Caco-2 (cell line): ENCODE data around the gene SLC6A20. TPM values are rescaled to one million over a fixed set of nuclear protein-coding genes. Genes with fewer than 3 reads are reported as not detected.

ENCODE experiments used
- BruUV-seq: library from RNA; stranded (reverse); fragments of 400-500 nt; replicated peaks from 2 replicates; lab custom pipeline; 2021; lab: Mats Ljungman, UMichigan
- CTCF ChIA-PET: fragments of 300-600 bp; sonication (Branson Sonifier 250); formaldehyde crosslinking; loops from one replicate; lab custom pipeline; 2022; ENCODE audit warnings: antibody characterized with exemption; lab: Charles Lee
- POLR2A ChIA-PET: fragments of 300-600 bp; sonication (Branson Sonifier 250); formaldehyde crosslinking; loops from one replicate; lab custom pipeline; 2022; ENCODE audit warnings: antibody characterized with exemption; lab: Charles Lee
- DNase-seq, 2 experiments: peaks; one replicate each; pipeline versions ENCODE4 v3.0.0 to v3.0.0-alpha.2; 2020 to 2022
- H3K27me3 ChIP-seq: replicated peaks from 2 replicates; pipeline ENCODE4 v1.6.0; 2011; ENCODE audit warnings: low read length; ENCODE audit not compliant: control insufficient read depth, insufficient read depth
- H3K36me3 ChIP-seq: 2 replicates; pipeline ENCODE4 v1.5.1; 2011; ENCODE audit warnings: low read length; ENCODE audit not compliant: control insufficient read depth, insufficient read depth
- H3K4me1 ChIP-seq: fragments of 250-450 bp; sonication (Bioruptor Pico); 2 replicates; pipeline ENCODE4 v1.5.1; 2020; ENCODE audit warnings: mild to moderate bottlenecking
- H3K4me3 ChIP-seq: 2 replicates; pipeline ENCODE4 v1.5.1; 2011; ENCODE audit warnings: low read depth, mild to moderate bottlenecking, control low read depth, low read length
- H3K9me3 ChIP-seq: fragments of 250-450 bp; sonication (Bioruptor Pico); 2 replicates; pipeline ENCODE4 v1.5.1; 2020; ENCODE audit warnings: mild to moderate bottlenecking, moderate library complexity
- H3K27ac Mint-ChIP-seq: one replicate; pipeline ENCODE4 v1.8.0; 2022; ENCODE audit warnings: mixed read lengths; ENCODE audit not compliant: unreplicated experiment
- H3K27me3 Mint-ChIP-seq: one replicate; pipeline ENCODE4 v1.8.0; 2022; ENCODE audit warnings: mixed read lengths; ENCODE audit not compliant: insufficient read depth, unreplicated experiment
- H3K36me3 Mint-ChIP-seq: one replicate; pipeline ENCODE4 v1.8.0; 2022; ENCODE audit warnings: mild to moderate bottlenecking, mixed read lengths; ENCODE audit not compliant: insufficient read depth, unreplicated experiment
- H3K4me1 Mint-ChIP-seq: one replicate; pipeline ENCODE4 v1.8.0; 2022; ENCODE audit warnings: low read depth, mixed read lengths; ENCODE audit not compliant: unreplicated experiment
- H3K4me3 Mint-ChIP-seq: one replicate; pipeline ENCODE4 v1.8.0; 2022; ENCODE audit warnings: mild to moderate bottlenecking, moderate library complexity, mixed read lengths; ENCODE audit not compliant: unreplicated experiment
- H3K9me3 Mint-ChIP-seq: one replicate; pipeline ENCODE4 v1.8.0; 2022; ENCODE audit warnings: mixed read lengths; ENCODE audit not compliant: unreplicated experiment
- intact Hi-C: fragments of 100-400 bp; cut with micrococcal nuclease; formaldehyde crosslinking; loops from one replicate; pipeline ENCODE4 v1.10.0; 2022; ENCODE audit not compliant: unreplicated experiment
- total RNA-seq: library from RNA; stranded (reverse); gene quantifications from 2 replicates; pipeline ENCODE4 v1.2.3, GENCODE V29; 2022
- TF ChIP-seq, protein P1 (sequence below), 2 experiments: fragments of 200-600 bp in 1 of 2; IDR thresholded peaks; 1 replicate in 1 of 2; 2 replicates in 1 of 2; pipeline versions ENCODE4 v1.5.1 to v1.8.0; 2011 to 2022; ENCODE audit warnings: antibody characterized with exemption in 1 of 2, control low read depth in 1 of 2, inconsistent platforms in 1 of 2, low read depth in 1 of 2, low read length in 1 of 2, mild to moderate bottlenecking in 1 of 2, moderate library complexity in 1 of 2; ENCODE audit not compliant: insufficient read depth in 1 of 2, severe bottlenecking in 1 of 2, unreplicated experiment in 1 of 2

SLC6A20 gene
- total RNA-seq, 1 experiment from 2014 or later = 0.39 TPM

DNA sequence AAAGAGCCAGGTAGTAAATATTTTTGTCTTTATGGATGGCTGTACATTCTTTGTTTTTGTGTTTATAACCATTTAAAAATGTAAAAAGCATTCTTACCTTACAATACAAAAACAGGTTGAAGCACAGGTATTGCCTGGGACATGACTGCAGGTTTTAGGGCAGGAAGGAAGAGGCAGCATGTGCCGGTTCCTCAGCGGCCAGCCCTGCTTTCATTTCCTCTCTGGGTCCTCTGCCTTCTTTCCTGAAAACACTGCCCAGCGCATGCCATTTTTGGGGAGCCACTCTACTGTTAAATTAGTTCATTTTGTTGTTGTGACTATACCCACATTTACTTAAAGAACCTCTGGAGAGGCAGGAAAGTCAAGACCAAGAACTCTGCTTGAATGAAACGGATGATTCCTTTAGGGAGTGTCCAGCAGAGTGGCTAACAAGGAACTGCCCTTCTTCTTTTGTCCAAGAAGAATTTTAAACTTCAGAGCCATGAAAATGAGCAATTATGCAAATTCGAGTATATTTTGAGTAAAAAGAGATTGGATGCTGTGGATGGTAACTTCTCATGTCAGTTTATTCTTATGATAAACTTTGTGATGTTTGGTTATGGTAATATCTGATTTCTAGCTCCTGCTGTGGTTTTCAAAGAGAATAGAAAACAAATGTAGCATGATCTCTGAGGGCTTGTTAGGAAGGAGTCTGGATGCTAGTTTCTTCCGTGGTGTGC is 54.4 kb downstream of the SLC6A20 start:
- POLR2A ChIA-PET = no interaction called here
- intact Hi-C loops = no loop called here
- H3K27me3 ChIP-seq = no peaks in the 10 kb centered on the region
- no peaks in the 10 kb centered on the region; the same call in 1 of the 2 replicates for H3K36me3 ChIP-seq
- DNase-seq = no peak
- H3K9me3 ChIP-seq = no peaks in the 10 kb centered on the region
- Mint-ChIP-seq H3K36me3 (peaks cover 47% of the 10 kb centered on the region), H3K9me3 (no peaks in the 10 kb centered on the region), H3K27me3 (no peaks in the 10 kb centered on the region), H3K27ac (no peak overlapping the region), H3K4me3 (no peak overlapping the region), H3K4me1 (no peaks in the 10 kb centered on the region)
- H3K4me3 ChIP-seq = no peak overlapping the region
- no peaks in the 10 kb centered on the region for H3K4me1 ChIP-seq
- TF ChIP-seq, protein P1, sequence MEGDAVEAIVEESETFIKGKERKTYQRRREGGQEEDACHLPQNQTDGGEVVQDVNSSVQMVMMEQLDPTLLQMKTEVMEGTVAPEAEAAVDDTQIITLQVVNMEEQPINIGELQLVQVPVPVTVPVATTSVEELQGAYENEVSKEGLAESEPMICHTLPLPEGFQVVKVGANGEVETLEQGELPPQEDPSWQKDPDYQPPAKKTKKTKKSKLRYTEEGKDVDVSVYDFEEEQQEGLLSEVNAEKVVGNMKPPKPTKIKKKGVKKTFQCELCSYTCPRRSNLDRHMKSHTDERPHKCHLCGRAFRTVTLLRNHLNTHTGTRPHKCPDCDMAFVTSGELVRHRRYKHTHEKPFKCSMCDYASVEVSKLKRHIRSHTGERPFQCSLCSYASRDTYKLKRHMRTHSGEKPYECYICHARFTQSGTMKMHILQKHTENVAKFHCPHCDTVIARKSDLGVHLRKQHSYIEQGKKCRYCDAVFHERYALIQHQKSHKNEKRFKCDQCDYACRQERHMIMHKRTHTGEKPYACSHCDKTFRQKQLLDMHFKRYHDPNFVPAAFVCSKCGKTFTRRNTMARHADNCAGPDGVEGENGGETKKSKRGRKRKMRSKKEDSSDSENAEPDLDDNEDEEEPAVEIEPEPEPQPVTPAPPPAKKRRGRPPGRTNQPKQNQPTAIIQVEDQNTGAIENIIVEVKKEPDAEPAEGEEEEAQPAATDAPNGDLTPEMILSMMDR (IDR thresholded peaks at IDR 0.05; ENCODE audit: insufficient read depth in 1 of 2, low read depth in 1 of 2, low read length in 1 of 2, severe bottlenecking in 1 of 2, unreplicated experiment in 1 of 2) = no peak
- BruUV-seq = no TSS peak
- CTCF ChIA-PET = no interaction called here

DNA sequence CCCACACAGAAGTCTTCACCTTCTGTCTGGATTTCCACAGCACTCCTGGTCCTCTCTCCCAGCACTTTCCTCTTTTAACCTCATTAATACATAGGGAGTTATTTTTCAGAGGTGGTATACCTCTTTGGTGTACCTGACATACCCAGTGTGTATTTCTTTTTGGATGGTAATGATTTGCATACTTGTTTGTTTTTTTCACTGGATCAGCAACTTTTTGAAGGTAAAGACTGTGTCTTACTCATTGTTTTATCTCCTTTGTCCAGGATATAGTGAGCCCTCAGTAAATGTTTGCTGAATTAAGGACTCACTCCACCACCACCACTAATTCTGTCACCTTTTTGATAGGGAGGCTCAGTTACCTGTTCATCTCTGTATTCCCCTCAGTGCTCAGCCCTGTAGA is 55.1 kb downstream of the SLC6A20 start:
- H3K27ac Mint-ChIP-seq = no peak overlapping the region
- Histone ChIP-seq H3K4me1 (no peaks in the 10 kb centered on the region), H3K4me3 (no peak overlapping the region), H3K27me3 (no peaks in the 10 kb centered on the region), H3K36me3 (no peaks in the 10 kb centered on the region; the same call in 1 of the 2 replicates), H3K9me3 (no peaks in the 10 kb centered on the region)
- no peaks in the 10 kb centered on the region for H3K27me3 Mint-ChIP-seq
- no peak for DNase-seq
- no peaks in the 10 kb centered on the region for H3K4me1 Mint-ChIP-seq
- CTCF ChIA-PET = no interaction called here
- no peak overlapping the region for H3K4me3 Mint-ChIP-seq
- TF ChIP-seq, protein P1 (IDR thresholded peaks at IDR 0.05; ENCODE audit: insufficient read depth in 1 of 2, low read depth in 1 of 2, low read length in 1 of 2, severe bottlenecking in 1 of 2, unreplicated experiment in 1 of 2) = no peak
- H3K9me3 Mint-ChIP-seq = no peaks in the 10 kb centered on the region
- intact Hi-C loops = no loop called here
- BruUV-seq = no TSS peak
- peaks cover 53% of the 10 kb centered on the region for H3K36me3 Mint-ChIP-seq
- POLR2A ChIA-PET = no interaction called here

DNA sequence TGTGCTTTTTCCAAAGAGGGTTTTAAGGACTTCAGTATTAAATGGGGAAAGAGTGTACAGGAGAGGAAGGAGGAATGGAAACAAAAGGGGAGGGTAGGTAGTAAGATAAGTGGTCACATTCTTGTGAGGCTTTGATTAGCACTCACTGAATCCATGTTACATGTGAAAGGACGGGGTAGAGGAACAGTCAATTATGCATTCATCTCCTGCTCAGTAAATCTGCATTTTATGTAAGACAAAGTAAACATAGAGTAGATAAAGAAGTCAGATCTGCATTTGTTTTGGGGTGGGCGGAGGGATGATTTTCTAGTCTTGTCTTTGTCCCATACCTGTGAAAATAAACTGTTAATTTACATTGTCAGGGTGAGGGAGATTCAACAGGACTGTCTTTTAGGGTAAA is 56.3 kb downstream of the SLC6A20 start:
- H3K36me3 Mint-ChIP-seq = peaks cover 66% of the 10 kb centered on the region
- Histone ChIP-seq H3K27me3 (no peaks in the 10 kb centered on the region), H3K4me3 (no peak overlapping the region), H3K9me3 (no peaks in the 10 kb centered on the region), H3K36me3 (no peaks in the 10 kb centered on the region; the same call in 1 of the 2 replicates), H3K4me1 (no peaks in the 10 kb centered on the region)
- ChIA-PET POLR2A (no interaction called here), CTCF (no interaction called here)
- H3K4me3 Mint-ChIP-seq = no peak overlapping the region
- no peaks in the 10 kb centered on the region for H3K9me3 Mint-ChIP-seq
- BruUV-seq = no TSS peak
- no peaks in the 10 kb centered on the region for H3K27me3 Mint-ChIP-seq
- intact Hi-C loops = no loop called here
- H3K4me1 Mint-ChIP-seq = no peaks in the 10 kb centered on the region
- H3K27ac Mint-ChIP-seq = no peak overlapping the region
- TF ChIP-seq, protein P1 (IDR thresholded peaks at IDR 0.05; ENCODE audit: insufficient read depth in 1 of 2, low read depth in 1 of 2, low read length in 1 of 2, severe bottlenecking in 1 of 2, unreplicated experiment in 1 of 2) = no peak
- no peak for DNase-seq
